Stimulated activated naive CD4-positive, alpha-beta T cell treated with Interleukin-2 at 50 U/mL for 16 hours (primary cell): ENCODE data around the gene BPTF.
A peak's percentile ranks its signal among the peaks of the same experiment; 100 is the strongest.
"Not testable (repeated sequence)": the region's sequence is repeated elsewhere in the genome, so short reads cannot be mapped to it uniquely, and the experiment has no call there.

ENCODE experiments used
- DNase-seq: peaks from one replicate; lab custom pipeline; 2025; lab: John Stamatoyannopoulos, UW

Gene BPTF, protein sequence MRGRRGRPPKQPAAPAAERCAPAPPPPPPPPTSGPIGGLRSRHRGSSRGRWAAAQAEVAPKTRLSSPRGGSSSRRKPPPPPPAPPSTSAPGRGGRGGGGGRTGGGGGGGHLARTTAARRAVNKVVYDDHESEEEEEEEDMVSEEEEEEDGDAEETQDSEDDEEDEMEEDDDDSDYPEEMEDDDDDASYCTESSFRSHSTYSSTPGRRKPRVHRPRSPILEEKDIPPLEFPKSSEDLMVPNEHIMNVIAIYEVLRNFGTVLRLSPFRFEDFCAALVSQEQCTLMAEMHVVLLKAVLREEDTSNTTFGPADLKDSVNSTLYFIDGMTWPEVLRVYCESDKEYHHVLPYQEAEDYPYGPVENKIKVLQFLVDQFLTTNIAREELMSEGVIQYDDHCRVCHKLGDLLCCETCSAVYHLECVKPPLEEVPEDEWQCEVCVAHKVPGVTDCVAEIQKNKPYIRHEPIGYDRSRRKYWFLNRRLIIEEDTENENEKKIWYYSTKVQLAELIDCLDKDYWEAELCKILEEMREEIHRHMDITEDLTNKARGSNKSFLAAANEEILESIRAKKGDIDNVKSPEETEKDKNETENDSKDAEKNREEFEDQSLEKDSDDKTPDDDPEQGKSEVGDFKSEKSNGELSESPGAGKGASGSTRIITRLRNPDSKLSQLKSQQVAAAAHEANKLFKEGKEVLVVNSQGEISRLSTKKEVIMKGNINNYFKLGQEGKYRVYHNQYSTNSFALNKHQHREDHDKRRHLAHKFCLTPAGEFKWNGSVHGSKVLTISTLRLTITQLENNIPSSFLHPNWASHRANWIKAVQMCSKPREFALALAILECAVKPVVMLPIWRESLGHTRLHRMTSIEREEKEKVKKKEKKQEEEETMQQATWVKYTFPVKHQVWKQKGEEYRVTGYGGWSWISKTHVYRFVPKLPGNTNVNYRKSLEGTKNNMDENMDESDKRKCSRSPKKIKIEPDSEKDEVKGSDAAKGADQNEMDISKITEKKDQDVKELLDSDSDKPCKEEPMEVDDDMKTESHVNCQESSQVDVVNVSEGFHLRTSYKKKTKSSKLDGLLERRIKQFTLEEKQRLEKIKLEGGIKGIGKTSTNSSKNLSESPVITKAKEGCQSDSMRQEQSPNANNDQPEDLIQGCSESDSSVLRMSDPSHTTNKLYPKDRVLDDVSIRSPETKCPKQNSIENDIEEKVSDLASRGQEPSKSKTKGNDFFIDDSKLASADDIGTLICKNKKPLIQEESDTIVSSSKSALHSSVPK (N-terminal part only)

DNA sequence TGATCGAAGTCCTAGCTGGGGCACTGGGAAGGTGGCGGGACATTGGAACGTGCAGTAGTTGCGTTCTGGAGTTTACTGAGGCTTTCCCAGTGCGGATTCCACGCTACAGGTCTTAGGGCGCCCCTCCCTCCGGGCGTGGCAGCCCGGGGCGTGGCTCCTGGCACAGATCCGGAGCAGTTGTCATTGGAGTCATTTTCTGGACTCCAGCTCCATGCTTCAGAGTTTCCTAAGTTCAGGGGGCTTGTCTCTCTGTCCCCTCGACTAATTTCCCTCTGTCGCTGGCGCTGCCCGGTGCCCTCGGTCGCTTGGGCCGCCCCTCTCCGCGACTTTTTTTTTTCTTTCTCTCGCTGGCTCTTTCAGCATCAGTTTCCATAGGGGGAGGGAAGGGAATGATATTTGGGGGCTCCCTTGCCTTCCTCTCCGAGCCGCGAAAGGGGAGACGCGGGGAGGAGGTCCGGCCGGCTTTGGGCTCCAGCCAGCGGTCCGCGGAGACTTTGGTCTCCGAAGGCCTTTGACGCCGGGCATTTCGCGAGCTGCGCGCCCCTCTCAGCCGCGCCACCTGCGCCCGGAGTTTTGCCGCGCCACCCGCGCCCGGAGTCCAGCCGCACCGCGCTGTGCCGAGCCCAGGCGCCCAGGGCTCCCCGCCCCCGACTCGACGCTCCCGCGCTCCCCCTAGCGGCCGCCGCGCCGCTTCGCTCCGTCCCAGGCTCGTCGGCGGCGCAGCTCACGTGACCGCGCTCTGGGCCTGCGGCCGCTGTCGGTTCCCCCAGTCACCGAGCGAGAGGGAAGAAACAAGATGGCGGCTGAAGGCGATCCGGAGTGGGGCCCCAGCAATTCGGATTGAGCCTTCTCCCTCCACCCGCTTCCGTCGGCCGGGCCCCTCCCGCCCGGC lies at the start of gene BPTF:
Gene BPTF, plus strand, starts transcription at position 769 of the 892 bp plus-strand sequence. CDS start 222 bp downstream, outside the sequence.
- peak; percentile 89 for DNase-seq

DNA sequence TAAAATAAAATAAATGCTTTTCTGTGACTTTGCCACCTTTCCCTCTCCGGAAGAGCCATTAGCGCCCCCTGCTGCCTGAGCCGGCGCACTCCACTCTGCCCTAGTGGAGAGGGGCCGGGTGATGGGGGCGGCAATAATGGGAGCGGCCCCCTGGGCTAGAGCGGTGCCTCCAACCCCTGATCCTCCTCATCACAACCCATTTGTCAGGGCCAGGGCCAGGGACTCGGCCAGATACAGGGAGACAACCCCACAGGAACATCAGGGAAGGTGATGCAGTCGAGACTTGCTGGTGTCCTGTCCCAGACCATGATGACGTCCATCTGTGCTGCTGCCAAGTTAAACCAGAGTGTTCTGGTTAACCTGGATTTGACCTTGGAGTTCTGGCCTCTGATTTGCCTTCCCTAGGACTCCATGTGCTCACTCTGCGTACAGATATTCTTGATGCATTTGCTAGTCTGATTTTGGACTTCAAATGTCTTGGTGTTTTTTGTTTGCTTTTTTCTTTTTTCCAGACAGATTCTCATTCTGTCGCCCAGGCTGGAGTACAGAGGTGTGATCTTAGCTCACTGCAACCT lies 46.1 kb upstream of the BPTF start:
- DNase-seq: no peak

DNA sequence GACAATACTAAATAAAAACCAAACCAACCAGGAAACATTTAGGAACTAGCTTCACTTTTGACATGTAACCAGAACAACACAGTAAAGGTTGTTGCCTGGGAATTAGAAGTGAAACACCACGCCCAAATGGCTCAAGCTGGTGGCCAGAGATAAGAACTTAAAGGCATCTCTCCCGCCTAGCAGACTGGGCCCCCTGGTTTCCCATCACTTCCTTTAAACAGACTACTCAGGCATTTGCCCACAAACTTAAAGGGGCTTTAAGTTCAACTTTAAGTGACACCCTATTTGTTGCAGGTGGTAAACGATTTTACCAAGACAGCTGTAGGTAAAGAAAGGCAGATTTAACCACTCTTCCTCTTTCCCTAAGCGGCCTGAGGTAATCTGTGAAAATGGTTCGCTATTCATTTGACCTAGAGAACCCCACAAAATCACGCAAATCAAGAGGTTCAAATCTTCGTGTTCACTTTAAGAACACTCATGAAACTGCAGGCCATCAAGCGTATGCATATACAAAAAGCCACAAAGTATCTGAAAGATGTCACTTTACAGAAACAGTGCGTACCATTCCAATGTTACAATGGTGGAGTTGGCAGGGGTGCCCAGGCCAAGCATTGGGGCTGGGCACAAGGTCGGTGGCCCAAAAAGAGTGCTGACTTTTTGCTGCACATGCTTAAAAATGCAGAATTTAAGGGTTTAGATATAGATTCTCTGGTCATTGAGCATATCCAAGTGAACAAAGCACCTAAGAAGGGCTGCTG lies 40.8 kb upstream of the BPTF start:
- no peak for DNase-seq

DNA sequence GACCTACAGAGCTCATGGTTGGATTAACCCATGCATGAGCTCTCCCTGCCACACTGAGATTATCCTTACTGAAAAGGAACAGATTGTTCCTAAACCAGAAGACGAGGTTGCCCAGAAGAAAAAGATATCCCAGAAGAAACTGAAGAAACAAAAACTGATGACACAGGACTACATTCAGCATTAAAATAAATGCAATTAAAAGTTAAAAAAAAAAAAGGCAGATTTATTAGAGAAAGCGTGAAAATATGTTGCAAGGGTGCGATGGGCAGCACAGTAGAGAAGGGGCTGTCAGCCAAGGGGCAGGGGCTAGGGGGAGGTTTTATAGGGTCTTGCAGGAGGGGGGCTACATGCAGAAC lies 40.2 kb upstream of the BPTF start:
- no peak for DNase-seq

DNA sequence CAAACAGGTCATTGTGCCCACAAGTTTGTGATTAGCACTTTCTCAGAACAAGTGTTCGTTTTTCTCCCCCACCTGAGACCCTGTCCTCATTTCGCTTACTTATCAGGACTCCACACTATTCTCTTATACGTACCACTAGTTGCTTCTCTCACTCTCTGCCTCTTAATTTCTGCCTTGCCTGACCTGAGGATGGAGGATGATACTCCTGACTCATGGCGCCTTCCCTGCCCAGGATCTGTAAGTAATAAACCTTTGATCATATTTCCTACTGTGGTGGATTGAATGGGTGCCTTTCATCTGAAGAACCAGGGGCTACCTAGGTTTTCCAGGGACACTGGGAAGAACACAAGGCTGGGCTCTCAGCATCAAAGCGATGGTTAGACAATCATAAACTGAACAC lies 39.8 kb upstream of the BPTF start:
- DNase-seq: no peak

DNA sequence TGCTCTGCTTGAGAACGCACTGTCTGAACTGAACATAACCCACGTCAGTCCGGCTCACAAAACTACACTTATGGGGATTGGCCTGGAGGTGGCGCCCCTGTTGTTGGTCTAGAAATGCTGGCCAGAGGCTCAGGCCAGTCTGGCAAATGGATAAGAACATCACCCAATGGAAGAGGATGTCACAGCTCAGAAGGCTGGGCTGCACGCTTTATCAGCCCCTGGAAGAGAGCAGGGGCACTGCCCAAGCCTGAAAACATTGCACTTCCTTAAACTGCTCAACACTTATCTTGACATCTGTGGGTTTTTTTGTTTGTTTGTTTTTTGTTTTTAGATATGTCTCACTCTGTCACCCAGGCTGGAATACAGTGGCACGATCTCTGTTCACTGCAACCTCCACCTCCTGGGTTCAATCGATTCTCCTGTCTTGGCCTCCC lies 24.8 kb upstream of the BPTF start:
- peak; percentile 25 for DNase-seq

DNA sequence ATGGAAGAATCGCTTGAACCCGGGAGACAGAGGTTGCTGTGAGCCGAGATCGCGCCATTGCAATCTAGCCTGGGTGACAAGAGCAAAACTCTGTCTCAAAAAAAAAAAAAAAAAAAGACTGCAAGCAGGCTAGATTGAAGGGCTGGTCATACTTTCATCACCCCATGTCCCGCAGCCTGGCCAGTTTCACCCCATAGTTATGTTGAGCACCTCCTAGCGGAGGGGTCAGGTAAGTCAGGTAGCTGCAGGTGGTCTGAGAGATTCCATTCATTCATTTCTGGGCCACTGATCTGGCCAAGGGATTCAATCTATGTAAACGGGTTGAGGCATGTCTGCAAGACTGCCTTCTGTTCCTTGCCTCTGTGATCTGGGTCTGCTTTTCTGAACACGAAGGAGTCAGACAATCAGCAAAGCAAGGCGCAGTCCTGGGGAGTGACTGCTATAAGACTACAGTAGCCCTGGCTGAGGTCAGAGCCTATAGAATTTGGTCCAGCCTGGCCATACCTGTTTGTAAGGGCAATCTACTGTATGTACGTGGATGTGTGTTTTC lies 23.6 kb upstream of the BPTF start:
- no peak for DNase-seq

DNA sequence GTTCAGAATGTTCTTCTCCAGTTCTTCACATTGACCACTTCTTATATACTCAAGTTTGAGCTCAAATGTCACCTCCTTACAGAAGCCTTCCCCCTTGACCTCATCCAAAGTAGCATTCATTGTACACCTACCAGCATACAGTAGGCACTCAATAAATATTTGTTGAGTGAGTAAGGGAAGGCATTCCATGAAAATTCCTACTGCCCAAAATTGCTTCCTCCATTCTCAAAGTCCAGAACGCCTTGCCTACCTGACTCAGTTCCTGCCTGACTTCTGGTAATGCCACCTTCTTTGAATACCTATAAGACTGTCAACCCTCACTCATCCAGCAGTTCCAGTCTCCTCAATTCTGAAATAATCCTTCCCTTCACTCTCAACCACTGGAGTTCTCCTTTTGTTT lies 14.8 kb upstream of the BPTF start:
- no peak for DNase-seq

DNA sequence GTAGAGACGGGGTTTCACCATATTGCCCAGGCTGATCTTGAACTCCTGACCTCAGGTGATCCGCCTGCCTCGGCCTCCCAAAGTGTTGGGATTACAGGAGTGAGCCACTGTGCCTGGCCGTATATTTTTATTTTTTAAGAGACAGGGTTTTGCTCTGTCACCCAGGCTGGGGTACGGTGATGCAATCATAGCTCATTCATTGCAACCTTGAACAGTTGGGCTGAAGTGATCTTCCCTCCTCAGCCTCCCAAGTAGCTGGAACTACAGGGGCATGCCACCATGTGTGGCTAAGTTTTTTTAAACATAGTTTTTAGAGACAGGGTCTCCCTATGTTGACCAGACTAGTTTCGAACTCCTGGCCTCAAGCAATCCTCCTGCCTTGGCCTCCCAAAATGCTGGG lies 12.9 kb upstream of the BPTF start:
- not testable (repeated sequence) for DNase-seq

DNA sequence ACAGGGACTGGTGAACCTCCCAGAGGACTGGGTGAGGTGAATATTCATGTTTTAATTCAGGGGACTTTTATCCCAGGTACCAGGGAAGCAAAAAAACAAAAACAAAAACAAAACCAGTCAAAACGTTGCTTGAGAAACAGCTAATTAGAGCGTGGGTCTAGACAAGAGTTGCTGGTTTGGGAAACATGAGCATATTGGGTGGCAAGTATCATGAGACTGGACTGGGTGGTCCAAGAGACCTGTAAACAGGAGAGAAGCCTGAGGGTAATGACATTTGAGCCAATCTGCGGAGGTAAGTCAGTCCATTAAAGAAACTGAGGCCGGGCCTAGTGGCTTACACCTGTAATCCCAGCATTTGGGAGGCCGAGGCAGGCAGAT lies 11.5 kb upstream of the BPTF start:
- DNase-seq: no peak

DNA sequence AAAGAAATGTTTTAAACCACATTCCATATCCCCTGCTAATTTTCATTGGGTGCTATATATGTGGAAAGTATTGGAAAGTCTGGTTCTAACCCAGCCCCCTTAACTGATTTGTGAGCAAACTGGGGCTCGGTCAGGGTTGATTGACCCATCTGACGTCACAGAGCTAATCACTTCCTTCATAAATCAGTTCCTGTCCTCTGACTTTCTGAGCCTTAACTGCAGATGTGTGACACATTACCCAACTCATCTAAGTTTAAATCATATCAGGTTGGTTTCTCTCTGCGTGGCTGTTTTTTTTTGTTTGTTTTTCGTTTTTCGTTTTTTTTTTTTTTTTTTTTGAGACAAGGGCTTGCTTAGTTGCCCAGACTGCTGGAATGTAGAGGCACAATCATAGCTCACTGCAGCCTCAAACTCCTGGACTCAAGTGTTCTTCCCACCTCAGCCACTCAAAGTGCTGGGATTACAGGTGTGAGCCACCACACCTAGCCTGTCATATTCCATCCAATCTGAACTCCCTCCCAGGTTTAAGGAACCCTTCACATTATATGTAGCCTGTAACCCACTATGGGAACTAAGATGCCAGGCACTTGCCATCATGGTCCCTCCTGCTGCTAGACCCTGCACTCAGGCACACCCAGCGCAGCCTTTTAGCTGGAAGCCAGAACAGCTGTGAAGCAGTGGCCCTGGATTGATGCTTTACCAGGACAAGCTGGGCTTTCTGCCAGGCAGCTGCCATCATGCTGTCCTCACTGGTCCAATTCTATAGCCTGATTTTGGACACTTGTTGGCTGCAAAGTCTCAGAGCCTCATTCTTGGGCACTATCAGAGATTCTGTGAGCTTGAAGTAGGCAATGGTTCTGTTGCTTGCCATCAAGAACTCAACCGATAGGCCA lies 6.9 kb upstream of the BPTF start:
- no peak for DNase-seq

DNA sequence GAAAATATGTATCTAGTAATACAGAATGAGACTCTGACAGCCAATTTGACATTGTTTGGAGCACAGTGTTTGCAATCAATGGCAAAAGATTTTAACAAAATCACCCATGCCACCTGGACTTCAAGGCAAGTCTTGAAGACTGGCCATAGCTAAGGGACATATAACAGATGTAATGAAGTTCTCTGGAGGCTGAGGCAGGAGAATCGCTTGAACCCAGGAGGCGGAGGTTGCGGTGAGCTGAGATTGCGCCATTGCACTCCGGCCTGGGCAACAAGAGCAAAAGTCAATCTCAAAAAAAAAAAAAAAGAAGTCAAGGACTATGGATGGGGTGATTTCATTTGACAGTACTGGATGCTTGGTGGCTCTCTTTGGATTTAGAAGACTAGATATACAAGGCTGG lies 5.6 kb upstream of the BPTF start:
- DNase-seq: no peak

DNA sequence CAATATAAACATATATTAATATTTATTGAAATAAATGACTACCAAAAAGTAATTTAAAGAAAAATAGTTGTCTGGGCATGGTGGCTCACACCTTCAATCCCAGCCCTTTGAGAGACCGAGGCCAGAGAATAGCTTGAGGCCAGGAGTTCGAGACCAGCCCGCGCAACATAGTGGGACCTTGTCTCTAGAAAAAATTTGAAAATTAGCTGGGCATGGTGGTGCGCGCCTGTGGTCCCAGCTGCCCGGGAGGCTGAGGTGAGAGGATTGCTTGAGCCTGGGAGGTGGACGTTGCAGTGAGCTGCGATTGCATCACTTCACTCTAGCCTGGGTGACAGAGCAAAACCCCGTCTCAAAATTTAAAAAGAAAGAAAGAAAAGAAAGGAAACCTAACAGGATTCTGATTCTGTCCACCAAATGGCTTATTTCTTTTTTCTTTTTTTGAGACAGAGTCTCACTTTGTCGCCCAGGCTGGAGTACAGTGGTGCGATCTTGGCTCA lies 3.4 kb upstream of the BPTF start:
- DNase-seq: no peak

DNA sequence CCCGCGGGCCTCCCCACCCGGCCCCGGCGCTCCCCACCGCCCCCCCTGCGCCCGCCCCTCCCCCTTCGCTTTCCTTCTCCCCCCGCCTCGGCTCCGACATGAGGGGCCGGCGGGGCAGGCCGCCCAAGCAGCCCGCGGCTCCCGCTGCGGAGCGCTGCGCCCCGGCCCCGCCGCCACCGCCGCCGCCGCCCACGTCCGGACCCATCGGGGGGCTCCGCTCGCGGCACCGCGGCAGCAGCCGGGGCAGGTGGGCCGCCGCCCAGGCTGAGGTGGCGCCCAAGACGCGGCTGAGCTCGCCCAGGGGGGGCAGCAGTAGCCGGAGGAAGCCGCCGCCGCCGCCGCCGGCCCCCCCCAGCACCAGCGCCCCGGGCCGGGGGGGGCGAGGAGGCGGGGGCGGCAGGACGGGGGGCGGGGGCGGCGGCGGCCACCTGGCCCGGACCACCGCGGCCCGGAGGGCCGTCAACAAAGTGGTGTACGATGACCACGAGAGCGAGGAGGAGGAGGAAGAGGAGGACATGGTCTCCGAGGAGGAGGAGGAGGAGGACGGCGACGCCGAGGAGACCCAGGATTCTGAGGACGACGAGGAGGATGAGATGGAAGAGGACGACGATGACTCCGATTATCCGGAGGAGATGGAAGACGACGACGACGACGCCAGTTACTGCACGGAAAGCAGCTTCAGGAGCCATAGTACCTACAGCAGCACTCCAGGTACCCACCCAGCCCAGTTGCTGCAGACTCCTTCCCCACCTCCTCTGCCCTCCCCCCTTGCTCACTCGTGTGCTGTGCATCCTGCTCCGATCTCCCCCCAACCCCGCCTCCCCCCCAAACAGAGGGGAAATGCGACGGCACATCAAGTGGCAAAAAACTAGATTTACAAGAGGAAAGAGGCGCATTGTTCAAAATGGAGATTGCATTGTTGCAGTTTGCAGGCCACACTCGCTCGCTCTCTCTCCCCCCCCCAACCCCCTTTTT lies 611 bp downstream of the BPTF start:
- DNase-seq: peak; percentile 47

DNA sequence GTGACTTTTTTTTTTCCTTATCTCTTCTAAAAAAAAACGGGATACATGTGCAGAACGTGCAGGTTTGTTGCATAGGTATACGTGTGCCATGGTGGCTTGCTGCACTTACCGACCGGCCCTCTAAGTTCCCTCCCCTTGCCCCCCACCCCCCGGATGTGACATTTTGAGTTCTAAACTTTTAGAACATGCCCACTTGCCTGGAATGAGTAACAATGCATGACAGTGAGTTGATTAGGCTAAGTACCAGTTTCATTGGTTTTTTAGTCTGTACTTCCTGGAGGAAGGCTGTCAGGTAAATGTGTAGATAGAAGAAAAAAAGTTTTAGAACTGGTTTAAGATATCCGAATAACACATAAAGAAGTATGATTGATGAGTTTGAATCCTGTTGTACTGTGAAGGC lies 4.0 kb downstream of the BPTF start:
- peak; percentile 68 for DNase-seq

DNA sequence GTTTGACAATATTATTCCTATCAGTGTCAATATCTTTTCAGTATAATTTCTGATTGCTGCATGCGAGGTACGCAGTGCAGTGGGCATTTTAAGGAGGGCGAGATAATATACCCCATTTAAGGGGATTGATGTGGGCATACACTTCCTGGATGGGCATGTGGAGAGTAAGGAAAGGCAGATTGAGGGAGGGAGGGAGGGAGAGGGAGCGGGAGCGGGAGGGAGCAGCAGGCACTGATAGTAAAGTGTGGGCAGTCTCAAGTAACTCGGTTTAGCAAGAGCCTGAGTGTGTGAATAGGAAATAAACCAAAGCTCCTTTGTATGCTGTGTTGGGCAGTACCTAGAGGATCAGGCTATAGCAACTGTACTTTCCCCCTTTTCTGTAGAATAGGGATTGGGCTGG lies 5.1 kb downstream of the BPTF start:
- no peak for DNase-seq

DNA sequence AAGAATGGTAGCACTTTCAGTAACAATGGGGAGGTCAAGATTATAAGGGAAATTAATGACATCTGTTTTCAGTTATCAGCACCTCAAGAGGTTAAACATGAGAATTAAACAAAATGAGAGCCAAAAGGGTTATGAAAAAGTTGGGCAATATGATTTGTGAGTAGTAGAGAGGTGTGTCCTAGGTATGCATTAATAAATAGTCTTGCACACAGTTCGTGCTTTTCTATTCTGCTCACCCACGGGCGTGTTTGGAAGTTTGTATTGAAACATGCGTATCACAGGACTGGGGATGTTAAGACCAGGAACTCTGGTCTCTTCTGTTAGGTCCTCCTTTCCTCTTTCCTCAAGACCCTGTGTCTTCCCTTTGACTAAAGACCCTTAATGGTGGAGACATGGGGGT lies 6.0 kb downstream of the BPTF start:
- no peak for DNase-seq

DNA sequence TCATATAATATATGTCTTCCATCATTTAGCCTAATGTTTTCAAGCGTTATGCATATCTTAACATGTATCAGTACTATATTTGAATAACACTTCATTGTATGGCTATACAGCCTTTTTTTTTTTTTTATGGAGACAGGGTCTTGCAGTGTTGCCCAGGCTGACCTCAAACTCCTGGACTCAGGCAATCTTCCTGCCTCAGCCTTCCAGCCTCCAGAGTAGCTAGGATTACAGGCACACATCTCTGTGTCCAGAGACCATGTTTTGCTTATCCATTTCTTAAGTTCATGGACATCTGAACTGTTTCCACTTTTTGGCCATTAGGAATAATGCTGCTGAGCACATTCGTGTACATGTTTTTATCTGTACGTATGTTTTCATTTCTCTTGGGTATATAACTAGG lies 7.8 kb downstream of the BPTF start:
- no peak for DNase-seq
